Measurements from ENCODE around the gene GLYATL3. TPM values are rescaled to one million over a fixed set of nuclear protein-coding genes. Genes with fewer than 3 reads are reported as not detected.
"Not testable (repeated sequence)": the region's sequence is repeated elsewhere in the genome, so short reads cannot be mapped to it uniquely, and the experiment has no call there.

Gene GLYATL3
- total RNA-seq, 4 donors from 2014 or later, result not detected

DNA sequence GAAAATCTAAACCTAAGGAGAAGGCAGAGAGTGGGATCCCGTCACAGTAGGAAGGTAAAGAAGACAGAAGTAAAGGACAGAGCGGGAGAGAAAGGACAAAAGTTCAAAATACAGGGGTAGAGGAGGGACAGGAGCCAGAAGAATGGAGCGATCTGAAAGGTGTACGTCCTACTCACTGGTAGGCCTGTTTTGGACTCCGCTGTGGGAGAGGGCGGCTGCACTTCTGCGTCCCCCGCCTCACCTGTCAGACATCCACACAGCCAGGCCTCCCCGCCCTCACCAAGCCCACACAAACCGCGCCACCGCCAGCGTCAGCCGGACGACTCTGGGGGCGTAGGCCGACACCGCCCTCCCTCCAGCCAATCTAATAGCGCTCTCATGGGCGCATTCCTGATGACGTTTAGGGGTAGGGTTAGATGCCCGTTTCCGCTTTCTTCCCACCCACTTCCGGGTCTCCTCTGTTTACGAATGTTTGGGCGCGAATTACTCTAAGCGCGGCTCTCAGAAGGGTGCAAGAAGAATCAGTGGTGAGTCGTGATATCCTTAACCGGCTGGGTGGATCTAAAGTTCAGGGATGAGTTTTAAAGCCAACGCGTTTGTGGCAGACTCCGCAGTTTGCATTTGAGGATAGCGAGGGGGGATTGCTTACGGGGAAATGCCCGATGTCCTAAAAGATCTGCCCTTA is 36.7 kb upstream of the GLYATL3 start, which contains the start of the genes CENPQ and MMUT:
CENPQ (plus strand) TSS at position 444 of the 685 bp plus-strand sequence. CDS start 6,807 bp downstream, outside the sequence.
MMUT (minus strand) TSS at position 327 of the 685 bp plus-strand sequence. CDS start 3,787 bp downstream, outside the sequence.
- TF ChIP-seq, protein P1, sequence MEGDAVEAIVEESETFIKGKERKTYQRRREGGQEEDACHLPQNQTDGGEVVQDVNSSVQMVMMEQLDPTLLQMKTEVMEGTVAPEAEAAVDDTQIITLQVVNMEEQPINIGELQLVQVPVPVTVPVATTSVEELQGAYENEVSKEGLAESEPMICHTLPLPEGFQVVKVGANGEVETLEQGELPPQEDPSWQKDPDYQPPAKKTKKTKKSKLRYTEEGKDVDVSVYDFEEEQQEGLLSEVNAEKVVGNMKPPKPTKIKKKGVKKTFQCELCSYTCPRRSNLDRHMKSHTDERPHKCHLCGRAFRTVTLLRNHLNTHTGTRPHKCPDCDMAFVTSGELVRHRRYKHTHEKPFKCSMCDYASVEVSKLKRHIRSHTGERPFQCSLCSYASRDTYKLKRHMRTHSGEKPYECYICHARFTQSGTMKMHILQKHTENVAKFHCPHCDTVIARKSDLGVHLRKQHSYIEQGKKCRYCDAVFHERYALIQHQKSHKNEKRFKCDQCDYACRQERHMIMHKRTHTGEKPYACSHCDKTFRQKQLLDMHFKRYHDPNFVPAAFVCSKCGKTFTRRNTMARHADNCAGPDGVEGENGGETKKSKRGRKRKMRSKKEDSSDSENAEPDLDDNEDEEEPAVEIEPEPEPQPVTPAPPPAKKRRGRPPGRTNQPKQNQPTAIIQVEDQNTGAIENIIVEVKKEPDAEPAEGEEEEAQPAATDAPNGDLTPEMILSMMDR (IDR thresholded peaks at IDR 0.05), result no peak
- ATAC-seq (ENCODE audit: low FRiP score), result peak; percentile 100
- DNase-seq (ENCODE audit: low spot score), result peak; percentile 77

GRCh38 chr6:49463612-49463967 is 36.1 kb upstream of the GLYATL3 start:
- TF ChIP-seq, protein P1 (IDR thresholded peaks at IDR 0.05), result no peak
- DNase-seq (ENCODE audit: low spot score), result no peak
- ATAC-seq (ENCODE audit: low FRiP score), result no peak

GRCh38 chr6:49464691-49465090 is 35.0 kb upstream of the GLYATL3 start:
- no peak for ATAC-seq (ENCODE audit: low FRiP score)
- DNase-seq (ENCODE audit: low spot score), result no peak
- TF ChIP-seq, protein P1 (IDR thresholded peaks at IDR 0.05), result no peak

DNA sequence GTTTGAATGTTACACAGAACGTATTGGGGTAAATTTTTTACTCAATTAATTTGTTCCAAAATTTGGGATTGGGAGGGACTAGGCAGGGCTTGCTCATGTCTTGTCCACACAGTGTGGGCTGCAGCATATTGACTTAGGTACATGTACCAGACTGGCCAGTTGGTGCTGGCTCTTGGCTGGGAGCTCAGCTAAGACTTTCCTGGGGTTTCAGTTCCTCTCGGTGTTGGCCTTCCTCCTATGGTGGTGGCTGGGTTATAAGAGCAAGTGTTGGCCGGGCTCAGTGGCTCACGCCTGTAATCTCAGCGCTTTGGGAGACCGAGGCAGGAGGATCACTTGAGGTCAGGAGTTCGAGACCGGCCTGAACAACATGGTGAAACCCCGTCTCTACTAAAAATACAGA is 31.7 kb upstream of the GLYATL3 start:
- TF ChIP-seq, protein P1 (IDR thresholded peaks at IDR 0.05), result no peak
- DNase-seq (ENCODE audit: low spot score) (no peak), ATAC-seq (ENCODE audit: low FRiP score) (no peak)

- ATAC-seq (ENCODE audit: low FRiP score); DNase-seq (ENCODE audit: low spot score): not testable (repeated sequence)
Measured at GRCh38 chr6:49476564-49476963, 23.2 kb upstream of the GLYATL3 start.

- ATAC-seq (ENCODE audit: low FRiP score) (no peak), DNase-seq (ENCODE audit: low spot score) (no peak)
- TF ChIP-seq, protein P1 (IDR thresholded peaks at IDR 0.05), result no peak
Measured at GRCh38 chr6:49479308-49479970, 20.3 kb upstream of the GLYATL3 start.

GRCh38 chr6:49481846-49482245 is 17.9 kb upstream of the GLYATL3 start:
- DNase-seq (ENCODE audit: low spot score); ATAC-seq (ENCODE audit: low FRiP score): not testable (repeated sequence)

- DNase-seq (ENCODE audit: low spot score), result not testable (repeated sequence)
Measured at GRCh38 chr6:49483380-49483779, 16.3 kb upstream of the GLYATL3 start.

More at GRCh38 chr6:49483380-49483779, 16.3 kb upstream of the GLYATL3 start:
- ATAC-seq (ENCODE audit: low FRiP score), result not testable (repeated sequence)
